ENCODE measurements around the gene AJM1. TPM values are rescaled to one million over a fixed set of nuclear protein-coding genes. Genes with fewer than 3 reads are reported as not detected.

Gene AJM1
- polyA plus RNA-seq, 1 donor from 2014 or later, result 1.5 TPM

- H2AFZ ChIP-seq (ENCODE audit: low read depth, low read length), result no peak overlapping the region
- no peaks in the 10 kb centered on the region for H3F3A ChIP-seq (ENCODE audit: insufficient read depth, low read length, poor library complexity, severe bottlenecking)
- H3K27ac ChIP-seq (ENCODE audit: low read length), result no peak overlapping the region
- no peaks in the 10 kb centered on the region for H4K20me1 ChIP-seq (ENCODE audit: insufficient read depth)
- H3K27me3 ChIP-seq (ENCODE audit: insufficient read depth, low read depth, low read length), result no peaks in the 10 kb centered on the region
- H3K4me2 ChIP-seq (ENCODE audit: low read length), result no peak overlapping the region
- H3K9me2 ChIP-seq (ENCODE audit: insufficient read depth, low read length), result no peaks in the 10 kb centered on the region
- H3K9ac ChIP-seq (ENCODE audit: low read length), result no peak overlapping the region
- TF ChIP-seq REST (IDR thresholded peaks at IDR 0.05; ENCODE audit: borderline replicate concordance), result no peak
- no peak for TF ChIP-seq CTCF (IDR thresholded peaks at IDR 0.05; ENCODE audit: poor library complexity, severe bottlenecking)
- no peak for TF ChIP-seq MXI1 (conservative IDR thresholded peaks at IDR 0.05; ENCODE audit: poor library complexity, severe bottlenecking)
- no peak for TF ChIP-seq EP300 (conservative IDR thresholded peaks at IDR 0.05; ENCODE audit: poor library complexity, severe bottlenecking)
- TF ChIP-seq POLR2AphosphoS5 (IDR thresholded peaks at IDR 0.05), result no peak
- TF ChIP-seq EZH2 (IDR thresholded peaks at IDR 0.05; ENCODE audit: borderline replicate concordance, insufficient read depth, low read length, poor library complexity, severe bottlenecking), result no peak
- no peak for TF ChIP-seq TAF1 (IDR thresholded peaks at IDR 0.05; ENCODE audit: low read depth)
- no peak for TF ChIP-seq RAD21 (conservative IDR thresholded peaks at IDR 0.05)
- no peak for TF ChIP-seq SMC3 (conservative IDR thresholded peaks at IDR 0.05; ENCODE audit: poor library complexity)
- no peaks in the 10 kb centered on the region for H3K9me3 ChIP-seq (ENCODE audit: low read length)
- no peak overlapping the region for H3K4me3 ChIP-seq (ENCODE audit: low read length)
- H3K79me2 ChIP-seq (replicated peaks; ENCODE audit: insufficient read depth, low read length), result no peaks in the 10 kb centered on the region
- H3K36me3 ChIP-seq (ENCODE audit: insufficient read depth, low read length), result peaks cover 7% of the 10 kb centered on the region
Measured at GRCh38 chr9:136825295-136826187, 16.7 kb upstream of the AJM1 start.

- H3K79me2 ChIP-seq (replicated peaks; ENCODE audit: insufficient read depth, low read length), result no peaks in the 10 kb centered on the region
- no peaks in the 10 kb centered on the region for H3F3A ChIP-seq (ENCODE audit: insufficient read depth, low read length, poor library complexity, severe bottlenecking)
- H3K4me2 ChIP-seq (ENCODE audit: low read length), result no peak overlapping the region
- no peaks in the 10 kb centered on the region for H4K20me1 ChIP-seq (ENCODE audit: insufficient read depth)
- no peak overlapping the region for H3K4me3 ChIP-seq (ENCODE audit: low read length)
- no peak overlapping the region for H3K27ac ChIP-seq (ENCODE audit: low read length)
- H3K9me3 ChIP-seq (ENCODE audit: low read length), result no peaks in the 10 kb centered on the region
- H3K36me3 ChIP-seq (ENCODE audit: insufficient read depth, low read length), result peaks cover 7% of the 10 kb centered on the region
- H3K9ac ChIP-seq (ENCODE audit: low read length), result no peak overlapping the region
- TF ChIP-seq POLR2AphosphoS5 (IDR thresholded peaks at IDR 0.05) (no peak), EZH2 (IDR thresholded peaks at IDR 0.05; ENCODE audit: borderline replicate concordance, insufficient read depth, low read length, poor library complexity, severe bottlenecking) (no peak), REST (IDR thresholded peaks at IDR 0.05; ENCODE audit: borderline replicate concordance) (no peak), RAD21 (conservative IDR thresholded peaks at IDR 0.05) (no peak), MXI1 (conservative IDR thresholded peaks at IDR 0.05; ENCODE audit: poor library complexity, severe bottlenecking) (no peak), TAF1 (IDR thresholded peaks at IDR 0.05; ENCODE audit: low read depth) (no peak), SMC3 (conservative IDR thresholded peaks at IDR 0.05; ENCODE audit: poor library complexity) (no peak), CTCF (IDR thresholded peaks at IDR 0.05; ENCODE audit: poor library complexity, severe bottlenecking) (no peak), EP300 (conservative IDR thresholded peaks at IDR 0.05; ENCODE audit: poor library complexity, severe bottlenecking) (no peak)
- no peaks in the 10 kb centered on the region for H3K9me2 ChIP-seq (ENCODE audit: insufficient read depth, low read length)
- H2AFZ ChIP-seq (ENCODE audit: low read depth, low read length), result no peak overlapping the region
- H3K27me3 ChIP-seq (ENCODE audit: insufficient read depth, low read depth, low read length), result no peaks in the 10 kb centered on the region
Measured at GRCh38 chr9:136826188-136826541, 16.1 kb upstream of the AJM1 start.
